IPS-20b (cell line): ENCODE results near the gene ARMC12.

ENCODE experiments used
- H3K27ac ChIP-seq: one replicate; pipeline ENCODE4 v1.5.1; 2013; ENCODE audit warnings: low read length
- H3K27me3 ChIP-seq: 2 replicates; pipeline ENCODE4 v1.6.1; 2013; ENCODE audit warnings: mild to moderate bottlenecking, low read length, inconsistent platforms; ENCODE audit not compliant: insufficient read depth
- H3K36me3 ChIP-seq: 2 replicates; pipeline ENCODE4 v1.6.1; 2013; ENCODE audit warnings: low read depth, mild to moderate bottlenecking, inconsistent platforms, low read length, moderate library complexity; ENCODE audit not compliant: insufficient read depth
- H3K4me1 ChIP-seq: 2 replicates; pipeline ENCODE4 v1.6.1; 2013; ENCODE audit warnings: mild to moderate bottlenecking, control low read depth, inconsistent platforms, low read length, moderate library complexity; ENCODE audit not compliant: insufficient read depth
- H3K4me3 ChIP-seq: 2 replicates; pipeline ENCODE4 v1.5.1; 2013; ENCODE audit warnings: mild to moderate bottlenecking, low read length, inconsistent platforms
- H3K9ac ChIP-seq: 2 replicates; pipeline ENCODE4 v1.6.1; 2013; ENCODE audit warnings: low read depth, mild to moderate bottlenecking, inconsistent platforms, low read length, moderate library complexity
- H3K9me3 ChIP-seq: 2 replicates; pipeline ENCODE4 v1.6.1; 2013; ENCODE audit warnings: mild to moderate bottlenecking, low read depth, low read length, inconsistent platforms; ENCODE audit not compliant: insufficient read depth

ARMC12 gene

DNA sequence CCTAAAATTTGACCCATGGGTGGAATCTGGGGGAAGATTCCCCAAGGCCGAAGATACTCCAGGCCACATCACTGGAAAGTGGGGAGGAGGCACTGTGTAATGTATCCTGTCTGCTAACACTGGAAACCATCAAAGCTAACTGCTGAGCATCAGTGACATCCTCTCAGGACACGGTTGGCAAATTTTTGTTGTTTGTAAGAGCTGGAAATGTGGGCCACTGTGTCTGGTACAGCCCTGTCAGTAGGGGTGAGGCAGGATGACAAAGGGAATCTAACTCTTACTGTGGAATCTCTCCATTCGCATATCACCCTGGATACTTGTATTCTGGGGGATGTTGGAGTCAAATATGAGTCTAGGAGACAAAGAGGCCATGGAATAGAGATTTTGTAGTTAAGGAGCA is 22.6 kb downstream of the ARMC12 start:
- no peaks in the 10 kb centered on the region for H3K36me3 ChIP-seq
- H3K9me3 ChIP-seq, result no peaks in the 10 kb centered on the region
- H3K4me3 ChIP-seq, result no peak overlapping the region
- H3K27me3 ChIP-seq, result no peaks in the 10 kb centered on the region
- no peak overlapping the region for H3K27ac ChIP-seq
- H3K4me1 ChIP-seq, result peaks cover 27% of the 10 kb centered on the region
- no peak overlapping the region for H3K9ac ChIP-seq

DNA sequence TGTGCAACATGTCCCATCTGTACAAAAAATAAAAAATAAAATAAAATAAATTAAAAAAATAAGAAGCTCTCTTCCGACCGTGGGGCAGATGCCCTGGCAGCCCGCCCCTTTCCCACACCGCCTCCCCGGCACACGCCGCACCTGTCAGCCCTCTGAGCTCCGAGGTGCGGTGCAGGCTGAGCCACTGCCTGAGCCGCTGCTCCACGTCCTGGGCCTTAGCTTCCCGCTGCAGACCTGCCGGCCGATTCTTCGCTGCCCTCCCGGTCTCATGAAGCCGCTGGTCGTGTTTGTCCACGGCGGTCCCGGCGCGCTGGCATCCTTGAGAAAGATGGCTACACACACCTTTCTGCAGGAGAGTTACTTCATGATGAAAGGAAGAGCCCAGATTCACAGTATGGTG is 28.9 kb downstream of the ARMC12 start:
- Histone ChIP-seq H3K27me3 (no peaks in the 10 kb centered on the region), H3K27ac (no peak overlapping the region), H3K4me3 (no peak overlapping the region), H3K36me3 (no peaks in the 10 kb centered on the region), H3K9me3 (no peaks in the 10 kb centered on the region), H3K4me1 (peaks cover 6% of the 10 kb centered on the region; the same call in 1 of the 2 replicates), H3K9ac (no peak overlapping the region)

DNA sequence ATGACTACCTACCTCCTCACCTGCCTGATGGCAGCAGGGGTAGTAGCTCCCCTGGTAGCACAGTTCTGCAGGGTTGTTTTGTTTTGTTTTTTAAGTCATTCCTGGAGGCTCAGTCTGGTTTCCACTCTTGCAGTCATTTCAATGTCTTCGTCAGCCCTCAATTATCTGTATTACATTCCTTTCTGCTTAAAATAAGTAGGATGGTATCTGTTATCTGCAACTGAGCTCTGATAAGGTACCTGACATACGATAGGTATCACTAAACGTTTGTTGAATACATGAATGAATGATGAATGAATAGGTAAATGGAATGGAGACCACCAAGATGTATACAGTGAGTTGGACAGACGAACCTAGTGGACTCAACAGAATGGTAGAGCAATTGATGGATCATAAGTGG is 32.4 kb downstream of the ARMC12 start:
- Histone ChIP-seq H3K27me3 (no peaks in the 10 kb centered on the region), H3K27ac (no peak overlapping the region), H3K4me3 (no peak overlapping the region), H3K4me1 (no peaks in the 10 kb centered on the region), H3K9ac (no peak overlapping the region), H3K36me3 (no peaks in the 10 kb centered on the region), H3K9me3 (no peaks in the 10 kb centered on the region)

DNA sequence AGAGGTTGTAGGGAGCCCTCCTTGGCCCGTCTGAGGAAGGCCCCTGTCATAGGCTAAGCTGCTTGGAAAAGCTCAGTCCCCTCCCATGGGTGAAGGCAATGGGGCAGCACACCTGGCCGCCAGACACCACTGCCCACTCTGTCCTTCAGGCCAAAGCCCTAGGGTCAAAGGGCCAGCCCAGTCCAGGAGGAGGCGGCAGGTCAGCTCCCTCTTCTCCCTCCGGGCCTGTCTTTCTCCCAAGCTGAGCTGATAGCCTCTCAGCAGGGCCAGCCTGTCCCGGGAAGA is 34.5 kb downstream of the ARMC12 start:
- Histone ChIP-seq H3K27me3 (peaks cover 12% of the 10 kb centered on the region), H3K27ac (no peak overlapping the region), H3K9ac (no peak overlapping the region), H3K36me3 (no peaks in the 10 kb centered on the region), H3K4me3 (no peak overlapping the region), H3K4me1 (no peaks in the 10 kb centered on the region), H3K9me3 (no peaks in the 10 kb centered on the region)

DNA sequence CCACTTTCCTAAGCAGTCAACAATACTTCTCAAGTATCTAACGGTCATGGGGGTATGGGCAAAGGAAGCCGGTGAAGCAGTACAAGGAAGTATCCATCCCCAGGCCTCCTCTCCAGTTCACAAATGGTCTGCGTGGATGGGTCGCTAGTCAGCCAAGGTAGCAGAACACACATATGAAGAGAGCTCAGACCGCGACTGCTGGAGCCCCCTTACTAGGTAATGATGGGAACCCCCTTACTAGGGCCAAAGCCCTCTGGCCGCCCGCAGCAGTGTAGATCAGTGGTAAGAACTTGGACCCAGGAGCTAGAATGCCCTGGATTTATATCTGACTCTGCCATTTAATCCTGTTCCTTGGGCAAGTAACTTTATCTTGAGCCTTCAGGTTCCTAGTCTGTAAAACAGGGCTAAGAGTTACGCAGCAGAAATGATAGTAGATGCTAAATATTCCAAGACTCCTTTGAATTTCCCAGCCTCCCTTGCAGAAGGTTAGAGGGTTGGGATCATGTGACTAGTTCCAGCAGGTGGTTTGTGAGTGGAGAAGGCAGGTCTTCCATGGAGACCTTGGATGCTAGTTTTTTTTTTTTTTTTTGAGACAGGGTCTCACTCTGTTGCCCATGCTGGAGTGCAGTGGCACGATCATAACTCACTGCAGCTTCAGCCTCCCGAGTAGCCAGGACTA is 37.4 kb downstream of the ARMC12 start:
- Histone ChIP-seq H3K4me3 (no peak overlapping the region), H3K36me3 (no peaks in the 10 kb centered on the region), H3K27ac (no peak overlapping the region), H3K9me3 (no peaks in the 10 kb centered on the region), H3K4me1 (no peaks in the 10 kb centered on the region), H3K27me3 (peaks cover 24% of the 10 kb centered on the region), H3K9ac (no peak overlapping the region)

DNA sequence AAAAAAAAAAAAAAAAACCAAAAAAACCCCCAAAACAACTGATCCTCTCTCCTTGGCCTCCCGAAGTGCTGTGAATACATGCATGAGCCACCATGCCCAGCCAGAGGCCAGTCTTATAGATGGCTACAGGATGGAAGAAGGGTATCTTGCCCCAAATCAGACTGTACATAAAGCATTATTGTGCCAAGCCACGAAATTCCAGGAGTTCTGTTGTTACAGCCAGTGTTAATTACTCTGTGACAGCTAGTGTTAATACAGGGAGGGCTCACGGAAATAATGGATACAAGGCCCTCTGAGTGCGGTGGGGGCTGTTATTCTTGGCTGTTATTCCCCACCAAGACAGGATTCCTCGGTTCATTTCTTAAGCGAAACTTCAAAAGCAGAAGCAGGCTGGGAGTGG is 38.2 kb downstream of the ARMC12 start:
- Histone ChIP-seq H3K4me1 (no peaks in the 10 kb centered on the region), H3K9ac (no peak overlapping the region), H3K27ac (no peak overlapping the region), H3K9me3 (no peaks in the 10 kb centered on the region), H3K36me3 (no peaks in the 10 kb centered on the region), H3K4me3 (no peak overlapping the region), H3K27me3 (peaks cover 24% of the 10 kb centered on the region)

DNA sequence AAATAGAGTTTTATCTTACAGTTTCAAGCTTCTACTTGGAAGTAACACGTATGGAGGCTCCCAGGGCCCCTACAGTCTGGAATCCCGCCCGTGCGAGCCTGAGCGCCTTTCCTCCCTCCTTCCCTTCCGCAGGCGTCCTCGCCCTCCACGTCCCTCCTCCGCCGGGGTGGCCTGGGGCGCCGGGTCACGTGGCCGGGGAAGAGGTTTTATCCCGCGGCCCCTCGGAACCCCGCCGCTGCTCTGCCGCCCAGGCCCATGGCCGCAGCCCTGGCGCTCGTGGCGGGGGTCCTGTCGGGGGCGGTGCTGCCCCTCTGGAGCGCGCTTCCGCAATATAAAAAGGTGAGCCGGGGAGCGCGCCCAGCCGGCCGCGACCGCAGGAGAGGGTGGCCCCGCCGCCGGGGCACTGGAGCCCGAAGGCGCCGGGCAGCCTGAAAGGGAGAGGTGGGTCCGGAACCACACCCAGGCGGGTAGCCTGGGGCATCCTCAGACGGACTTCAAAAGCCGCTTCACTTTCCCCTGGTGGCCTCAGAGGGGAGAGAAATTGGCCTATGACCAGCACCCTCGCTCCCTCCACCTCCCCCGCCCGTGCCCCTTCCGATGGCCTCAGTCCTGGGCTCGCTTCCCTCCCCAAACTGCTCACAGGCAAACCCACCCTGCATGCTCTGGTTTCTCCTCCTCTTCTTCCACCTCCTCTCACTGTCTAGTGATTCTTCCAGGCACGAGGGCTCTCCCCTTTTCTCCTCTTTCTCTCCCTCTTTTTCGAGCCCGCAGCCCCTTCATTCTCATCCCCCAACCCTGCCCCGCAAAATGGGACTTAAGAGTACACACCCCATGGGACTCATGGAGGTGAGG is 39.8 kb downstream of the ARMC12 start, which contains the start of gene CLPSL2:
TSS of gene CLPSL2 (plus strand) at position 235 of the 852 bp plus-strand sequence. CDS start at position 256, 21 bp downstream.
- Histone ChIP-seq H3K27me3 (peaks cover 24% of the 10 kb centered on the region), H3K4me1 (no peaks in the 10 kb centered on the region), H3K4me3 (peak within 1 kb of the TSS; percentile 74), H3K9me3 (no peaks in the 10 kb centered on the region), H3K36me3 (no peaks in the 10 kb centered on the region), H3K27ac (no peak within 1 kb of the TSS), H3K9ac (peak within 1 kb of the TSS; percentile 74; the same call in 1 of the 2 replicates)

DNA sequence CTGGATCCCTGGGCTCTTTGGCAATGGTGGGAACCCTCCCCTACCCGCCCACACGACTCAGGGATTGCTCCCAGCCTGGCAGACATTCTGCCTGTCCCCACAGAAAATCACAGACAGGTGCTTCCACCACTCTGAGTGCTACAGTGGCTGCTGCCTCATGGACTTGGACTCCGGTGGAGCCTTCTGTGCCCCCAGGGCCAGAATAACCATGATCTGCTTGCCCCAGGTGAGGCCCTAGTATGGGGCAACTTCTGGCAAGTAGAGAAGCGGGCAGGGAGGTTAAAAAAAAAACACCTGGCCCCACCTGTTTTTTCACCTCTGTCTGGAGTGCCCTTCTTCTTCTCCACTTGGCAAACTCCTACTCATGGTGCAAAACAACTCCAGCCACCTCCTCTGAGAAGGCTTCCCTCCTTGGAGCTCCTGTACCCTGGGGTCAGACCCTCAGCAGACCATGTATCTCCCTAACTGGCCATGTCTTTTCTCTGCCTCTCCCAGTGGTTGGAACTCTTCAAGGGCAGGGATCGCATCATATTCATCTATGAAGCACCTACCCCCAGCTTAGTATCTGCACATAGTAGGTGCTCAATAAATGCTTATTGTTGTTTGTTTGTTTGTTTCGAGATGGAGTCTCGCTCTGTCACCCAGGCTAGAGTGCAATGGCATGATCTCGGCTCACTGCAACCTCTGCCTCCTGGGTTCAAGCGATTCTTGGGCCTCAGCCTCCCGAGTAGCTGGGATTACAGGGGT is 40.7 kb downstream of the ARMC12 start:
- H3K9me3 ChIP-seq, result no peaks in the 10 kb centered on the region
- H3K27me3 ChIP-seq, result peaks cover 24% of the 10 kb centered on the region
- no peaks in the 10 kb centered on the region for H3K4me1 ChIP-seq
- H3K27ac ChIP-seq, result no peak overlapping the region
- H3K36me3 ChIP-seq, result no peaks in the 10 kb centered on the region
- H3K4me3 ChIP-seq, result peak overlapping the region; percentile 74; the same call in 1 of the 2 replicates
- no peak overlapping the region for H3K9ac ChIP-seq

DNA sequence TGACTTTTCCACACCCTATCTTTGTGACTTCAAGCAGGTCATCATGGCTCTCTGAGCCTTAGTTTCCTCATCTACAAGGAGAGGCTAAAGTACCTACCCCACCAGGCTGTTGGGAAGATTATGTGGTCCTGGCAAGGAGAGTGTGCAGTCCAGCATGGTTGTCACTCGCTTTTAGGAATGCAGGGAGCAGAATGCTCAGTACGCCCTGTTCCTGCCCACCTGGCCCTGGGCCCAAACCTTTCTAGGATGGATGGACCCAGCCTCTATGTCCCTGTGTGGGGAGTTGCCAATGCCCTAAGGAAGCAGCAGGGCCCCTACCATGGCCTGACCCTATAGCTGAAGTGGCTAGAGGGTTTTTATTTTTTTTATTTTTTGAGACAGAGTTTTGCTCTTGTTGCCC is 41.6 kb downstream of the ARMC12 start:
- no peaks in the 10 kb centered on the region for H3K9me3 ChIP-seq
- H3K27ac ChIP-seq, result no peak overlapping the region
- H3K9ac ChIP-seq, result no peak overlapping the region
- no peaks in the 10 kb centered on the region for H3K4me1 ChIP-seq
- H3K4me3 ChIP-seq, result no peak overlapping the region
- no peaks in the 10 kb centered on the region for H3K36me3 ChIP-seq
- peaks cover 24% of the 10 kb centered on the region for H3K27me3 ChIP-seq

DNA sequence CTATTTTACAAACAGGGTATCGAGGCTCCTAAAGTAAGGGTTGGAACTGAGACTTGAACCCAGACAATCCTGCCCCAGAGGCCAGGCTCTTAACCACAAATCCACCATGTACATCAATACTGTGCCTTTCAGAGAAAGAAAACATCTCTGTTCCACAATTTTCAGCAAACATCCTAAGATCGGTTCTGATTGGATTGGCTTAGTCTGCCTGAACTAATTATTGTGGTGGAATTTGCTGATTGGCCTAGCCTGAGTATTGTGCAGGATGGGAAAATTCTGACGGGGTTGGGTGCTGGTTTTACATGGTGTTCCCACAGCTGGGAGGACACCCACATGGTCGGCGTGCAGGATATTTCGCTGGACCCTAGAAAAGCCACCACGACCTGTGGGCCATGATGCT is 43.9 kb downstream of the ARMC12 start, which contains the start of gene CLPSL1:
TSS of gene CLPSL1 (plus strand) at position 301 of the 400 bp plus-strand sequence. CDS start at position 393, 92 bp downstream.
- no peaks in the 10 kb centered on the region for H3K9me3 ChIP-seq
- H3K4me1 ChIP-seq, result no peaks in the 10 kb centered on the region
- H3K9ac ChIP-seq, result no peak within 1 kb of the TSS
- peaks cover 17% of the 10 kb centered on the region for H3K27me3 ChIP-seq
- no peak within 1 kb of the TSS for H3K27ac ChIP-seq
- no peaks in the 10 kb centered on the region for H3K36me3 ChIP-seq
- no peak within 1 kb of the TSS for H3K4me3 ChIP-seq

DNA sequence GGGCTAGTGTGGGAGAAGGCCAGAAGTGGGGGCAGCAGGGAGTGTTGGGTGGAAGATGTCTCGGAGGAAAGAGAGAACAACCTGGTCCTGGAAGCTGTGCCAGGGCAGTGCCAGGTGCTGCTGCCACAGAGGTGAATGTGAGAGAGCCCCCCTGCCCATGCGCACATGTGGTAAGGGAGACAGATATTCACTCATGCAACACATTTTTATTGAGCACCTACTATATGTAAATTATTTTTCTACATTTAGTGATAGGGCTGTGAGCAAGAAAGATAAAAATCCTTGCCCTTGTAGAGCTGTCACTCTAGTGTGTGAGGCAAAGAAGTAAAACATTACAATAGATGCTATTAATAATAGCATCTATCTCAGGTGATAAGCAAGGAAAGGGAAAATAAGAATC is 44.5 kb downstream of the ARMC12 start:
- Histone ChIP-seq H3K27ac (no peak overlapping the region), H3K36me3 (no peaks in the 10 kb centered on the region), H3K4me1 (no peaks in the 10 kb centered on the region), H3K4me3 (no peak overlapping the region), H3K27me3 (peaks cover 12% of the 10 kb centered on the region; the same call in 1 of the 2 replicates), H3K9ac (no peak overlapping the region), H3K9me3 (no peaks in the 10 kb centered on the region)
